GM12878 (cell line): Measurements from ENCODE around the gene TADA2A. TPM values are rescaled to one million over a fixed set of nuclear protein-coding genes. Genes with fewer than 3 reads are reported as not detected.

Experiments used
- ATAC-seq: fragments of 200-7000 bp; cut with Tn5 transposase; 3 replicates; pipeline ENCODE4 v1.9.1; 2020; ENCODE audit warnings: mild to moderate bottlenecking, moderate library complexity
- BruUV-seq: library from RNA; stranded (reverse); fragments of 400-500 nt; replicated peaks from 2 replicates; lab custom pipeline; 2021; lab: Mats Ljungman, UMichigan
- CTCF ChIA-PET: fragments of 300-600 bp; sonication (Branson Sonifier 250); formaldehyde crosslinking; extraction: SDS; loops from one replicate; lab custom pipeline; 2021; ENCODE audit warnings: inconsistent platforms; lab: Yijun Ruan, JAX
- POLR2A ChIA-PET: fragments of 350-600 bp; formaldehyde crosslinking; extraction: SDS; loops from one replicate; lab custom pipeline; 2021; ENCODE audit warnings: inconsistent platforms; lab: Charles Lee
- RAD21 ChIA-PET: fragments of 300-600 bp; sonication (Branson Sonifier 250); formaldehyde crosslinking; loops from one replicate; lab custom pipeline; 2023; ENCODE audit warnings: antibody characterized with exemption; ENCODE audit not compliant: unreplicated experiment; lab: Charles Lee
- SMC1A ChIA-PET: fragments of 300-600 bp; sonication (Branson Sonifier 250); formaldehyde crosslinking; loops from one replicate; lab custom pipeline; 2023; ENCODE audit not compliant: unreplicated experiment, uncharacterized antibody; lab: Charles Lee
- DNase-seq: peaks from one replicate; pipeline ENCODE4 v3.0.0-alpha.2; 2011; ENCODE audit warnings: low read depth, low spot score
- FAIRE-seq: peaks from 3 replicates; lab custom pipeline; 2011; peaks lifted over from hg19 to GRCh38; lab: Jason Lieb, UNC
- H2AFZ ChIP-seq: 2 replicates; pipeline ENCODE4 v1.6.0; 2011; ENCODE audit warnings: low read depth, low read length, control low read depth; ENCODE audit not compliant: control insufficient read depth
- H3K27ac ChIP-seq: 2 replicates; pipeline ENCODE4 v1.5.1; 2011; ENCODE audit warnings: control low read depth; ENCODE audit not compliant: control insufficient read depth, insufficient read depth
- H3K27me3 ChIP-seq, 2 experiments: replicated peaks in 1 of 2; 2 replicates each; pipeline versions ENCODE4 v1.6.0 to v1.6.1; 2011; ENCODE audit warnings: low read length in 1 of 2; ENCODE audit not compliant: control insufficient read depth in 2 of 2, insufficient read depth in 2 of 2
- H3K36me3 ChIP-seq, 2 experiments: 2 replicates each; pipeline ENCODE4 v1.5.1; 2011; ENCODE audit warnings: low read length in 1 of 2; ENCODE audit not compliant: control insufficient read depth in 2 of 2, insufficient read depth in 2 of 2
- H3K4me1 ChIP-seq: 2 replicates; pipeline ENCODE4 v1.6.1; 2011; ENCODE audit warnings: mild to moderate bottlenecking, low read length, moderate library complexity, mixed read lengths; ENCODE audit not compliant: control insufficient read depth, insufficient read depth
- H3K4me2 ChIP-seq: 2 replicates; pipeline ENCODE4 v1.6.0; 2011; ENCODE audit warnings: control low read depth; ENCODE audit not compliant: control insufficient read depth, insufficient read depth
- H3K4me3 ChIP-seq: fragments of 200-600 bp; sonication (generic); 2 replicates; pipeline ENCODE4 v1.5.1; 2016
- H3K79me2 ChIP-seq: 2 replicates; pipeline ENCODE4 v1.6.0; 2011; ENCODE audit warnings: low read length; ENCODE audit not compliant: control insufficient read depth, insufficient read depth
- H3K9ac ChIP-seq: 2 replicates; pipeline ENCODE4 v1.8.0; 2011; ENCODE audit warnings: low read length, control low read depth, mixed read lengths; ENCODE audit not compliant: control insufficient read depth, insufficient read depth
- H3K9me3 ChIP-seq: replicated peaks from 3 replicates; pipeline ENCODE4 v1.5.1; 2011; ENCODE audit warnings: mild to moderate bottlenecking, low read length; ENCODE audit not compliant: control insufficient read depth, insufficient read depth
- H4K20me1 ChIP-seq: 2 replicates; pipeline ENCODE4 v1.6.0; 2011; ENCODE audit not compliant: control insufficient read depth, insufficient read depth
- ATF7 ChIP-seq: fragments of 450-650 bp; IDR thresholded peaks from 2 replicates; pipeline ENCODE4 v1.6.1; 2016; ENCODE audit warnings: low read depth, mild to moderate bottlenecking
- BACH1 ChIP-seq: fragments of 450-650 bp; IDR thresholded peaks from 2 replicates; pipeline ENCODE4 v1.6.1; 2017; ENCODE audit warnings: mild to moderate bottlenecking, borderline replicate concordance
- CREB1 ChIP-seq: IDR thresholded peaks from 2 replicates; pipeline ENCODE4 v1.6.1; 2012; ENCODE audit warnings: low read depth, mild to moderate bottlenecking, inconsistent platforms
- CREM ChIP-seq: IDR thresholded peaks from 2 replicates; pipeline ENCODE4 v1.6.1; 2014; ENCODE audit warnings: antibody characterized with exemption, low read depth
- MYC ChIP-seq: IDR thresholded peaks from 2 replicates; pipeline ENCODE4 v1.6.1; 2011; ENCODE audit warnings: mild to moderate bottlenecking, low read length, moderate library complexity, inconsistent platforms; ENCODE audit not compliant: insufficient read depth, insufficient replicate concordance, insufficient read length, severe bottlenecking
- POLR2AphosphoS2 ChIP-seq: IDR thresholded peaks from 2 replicates; pipeline ENCODE4 v1.6.1; 2011; ENCODE audit warnings: low read depth, mild to moderate bottlenecking, low read length, improper control_type of control experiment, moderate library complexity
- WGBS: methylation state at CpG from one replicate; pipeline ENCODE4 v1.1.6; 2016; ENCODE audit warnings: low lambda C conversion rate; ENCODE audit not compliant: insufficient replicate concordance, insufficient coverage; ENCODE audit errors: missing lambda C conversion rate; 5-methylcytosine and 5-hydroxymethylcytosine counted together
- in situ Hi-C: fragments of 300-500 bp; cut with MboI; formaldehyde crosslinking; loops from 9 replicates; pipeline ENCODE4 v1.14.3; 2018; ENCODE audit warnings: mixed read lengths
- intact Hi-C: fragments of 100-400 bp; cut with micrococcal nuclease; formaldehyde crosslinking; loops from one replicate; pipeline ENCODE4 v1.14.2; 2022; ENCODE audit not compliant: unreplicated experiment
- polyA plus RNA-seq, 11 experiments: library from polyadenylated mRNA; depleted of rRNA in 4 of 11; unstranded in 6 of 11; stranded (reverse) in 5 of 11; fragments of >200 nt; fragmentation: Nextera tagmentation in 4 of 11; fragmentation: Illumina TruSeq in 1 of 11; extraction: Ambion mirVana in 4 of 11; extraction: Trizol in 1 of 11; gene quantifications; 1 replicate in 1 of 11; 2 replicates in 10 of 11; pipeline versions ENCODE4 v1.2.1 to v1.2.3, GENCODE V29; 2011 to 2016; ENCODE audit warnings: inconsistent platforms in 2 of 11, missing spikeins in 2 of 11, low read depth in 1 of 11
- total RNA-seq, 4 experiments: library from RNA; depleted of rRNA in 3 of 4; stranded (reverse); fragments of >200 nt in 3 of 4; fragmentation: Illumina TruSeq in 1 of 4; extraction: Trizol in 1 of 4; gene quantifications; 2 replicates each; pipeline versions ENCODE4 v1.2.1 to v1.2.3, GENCODE V29; 2013 to 2021

Gene TADA2A
- total and polyA plus RNA-seq, 10 of the 15 experiments (the other 5 are each of a cell fraction or from before 2014, with no cell fraction given) = 19.6 to 43.8 (median 34.1) TPM

DNA sequence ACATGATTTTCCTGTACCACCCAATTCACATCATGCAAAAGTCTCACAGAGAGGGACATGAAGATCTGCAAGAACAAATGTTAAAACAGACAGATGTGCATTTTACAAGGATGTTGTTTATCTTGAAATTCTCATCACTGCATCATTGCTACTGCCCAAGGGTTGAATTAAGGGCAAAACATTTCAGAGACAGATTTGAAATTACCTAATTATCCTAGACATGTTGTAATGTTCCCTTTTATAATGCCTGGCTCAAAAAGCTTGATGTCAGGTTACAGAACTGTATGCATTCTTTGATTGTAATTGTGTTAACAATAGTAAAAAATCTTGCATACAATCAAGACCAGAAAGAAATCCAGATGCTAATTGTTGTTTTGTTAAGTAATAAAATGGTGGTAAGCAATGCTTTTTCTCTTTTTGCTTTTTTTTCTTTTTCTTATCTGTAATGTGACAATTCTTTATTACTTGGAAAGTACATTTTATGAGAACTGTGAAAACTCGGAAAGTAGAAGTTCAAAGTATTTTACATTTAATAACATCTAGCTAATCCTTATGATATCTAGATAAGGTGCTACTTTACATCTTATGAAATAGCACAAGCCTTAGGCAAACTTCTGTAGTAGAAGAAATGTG is 79.4 kb downstream of the TADA2A start (continued):
- no peak for TF ChIP-seq MYC
- TF ChIP-seq, all 136 proteins: peak for 0

DNA sequence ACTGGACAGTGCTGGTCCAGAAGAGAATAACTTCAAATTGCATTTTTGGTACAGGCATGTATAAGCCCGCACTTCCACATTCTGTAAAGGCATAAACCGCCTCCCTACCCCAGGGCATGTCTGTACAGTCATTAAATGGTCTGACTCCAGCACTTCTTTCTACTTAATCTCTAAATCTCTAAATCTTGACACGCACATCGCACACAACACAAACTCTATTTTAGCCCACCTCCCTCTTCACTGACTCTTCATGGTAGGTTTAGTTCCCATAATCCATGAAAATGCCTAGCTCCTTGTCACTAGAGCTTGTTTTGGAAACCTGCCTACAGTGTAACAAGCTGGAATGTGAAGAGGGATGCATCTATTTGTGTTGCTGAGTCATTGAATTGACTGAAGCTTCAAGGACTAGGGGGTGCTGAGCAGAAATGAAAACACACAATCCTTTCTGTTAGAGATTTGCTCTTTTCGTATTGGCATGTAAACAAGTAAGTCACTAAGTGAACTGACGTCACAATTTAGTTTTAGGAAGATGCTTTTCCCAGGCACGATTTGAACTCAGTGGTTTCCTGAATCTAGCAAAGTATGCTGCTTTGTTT is 81.4 kb downstream of the TADA2A start:
- CTCF ChIA-PET = interaction anchor here (1.0 to 1.2 kb wide), 6 partner anchors 8 to 121 kb away, joined by 3 to 4 read pairs (median 3); partner anchors contain the start of gene SYNRG
- 39% methylated on average over 7 of the region's 7 CpGs for WGBS
- no TSS peak for BruUV-seq
- Histone ChIP-seq H3K4me1 (peaks cover 24% of the 10 kb centered on the region), H3K79me2 (peaks cover 12% of the 10 kb centered on the region), H4K20me1 (no peaks in the 10 kb centered on the region), H3K9me3 (no peaks in the 10 kb centered on the region), H3K4me2 (peak overlapping the region; percentile 100), H3K4me3 (peak overlapping the region; percentile 85), H2AFZ (peak overlapping the region; percentile 97), H3K27ac (no peak overlapping the region), H3K9ac (peak overlapping the region; percentile 75; the same call in 1 of the 2 replicates), H3K36me3 (no peaks in the 10 kb centered on the region), H3K27me3 (no peaks in the 10 kb centered on the region)
- ATAC-seq (no peak), DNase-seq (no peak), FAIRE-seq (no peak)
- SMC1A ChIA-PET = interaction anchor here (0.8 to 1.0 kb wide), 3 partner anchors 41 to 77 kb away, joined by 3 read pairs; no protein-coding TSS in a partner anchor
- in situ Hi-C loops (no loop called here), intact Hi-C loops (loop anchor here (2.0 kb wide), 2 partner anchors 115 to 121 kb away; partner anchors contain the start of gene SYNRG)
- POLR2A ChIA-PET = interaction anchor here (0.8 to 1.5 kb wide), 4 partner anchors 11 to 81 kb away, joined by 3 to 5 read pairs (median 3); no protein-coding TSS in a partner anchor
- TF ChIP-seq CREB1 (peak; percentile 79), ATF7 (peak; percentile 67; the same call in 1 of the 2 replicates), CREM (0 out of 2 replicates have a peak, but pooled peaks have one; percentile 44), POLR2AphosphoS2 (no peak), BACH1 (0 out of 2 replicates have a peak, but pooled peaks have one; percentile 19)
- RAD21 ChIA-PET = interaction anchor here (0.7 to 1.3 kb wide), 5 partner anchors 38 to 112 kb away, joined by 3 to 4 read pairs (median 3); no protein-coding TSS in a partner anchor
